PC-9 (cell line): ENCODE data around the gene SYNGR4. TPM values are rescaled to one million over a fixed set of nuclear protein-coding genes. Genes with fewer than 3 reads are reported as not detected.
"Not testable (repeated sequence)": the region's sequence is repeated elsewhere in the genome, so short reads cannot be mapped to it uniquely, and the experiment has no call there.

Experiments used
- BruUV-seq: library from RNA; stranded (reverse); fragments of 400-500 nt; replicated peaks from 2 replicates; lab custom pipeline; 2021; lab: Mats Ljungman, UMichigan
- CTCF ChIA-PET: fragments of 300-600 bp; sonication (Branson Sonifier 250); formaldehyde crosslinking; loops from one replicate; lab custom pipeline; 2022; ENCODE audit warnings: antibody characterized with exemption; lab: Charles Lee
- POLR2A ChIA-PET: fragments of 300-600 bp; sonication (Branson Sonifier 250); formaldehyde crosslinking; loops from one replicate; lab custom pipeline; 2022; ENCODE audit warnings: antibody characterized with exemption; ENCODE audit not compliant: unreplicated experiment; lab: Charles Lee
- DNase-seq, 2 experiments: peaks; one replicate each; pipeline versions ENCODE4 v3.0.0 to v3.0.0-alpha.2; 2015 to 2022; ENCODE audit warnings: mixed read lengths in 1 of 2
- H2AFZ ChIP-seq: fragments of 200-600 bp; sonication (generic); 2 replicates; pipeline ENCODE4 v1.8.1; 2017; ENCODE audit warnings: antibody characterized with exemption
- H3F3A ChIP-seq: fragments of 200-600 bp; sonication (generic); 2 replicates; pipeline ENCODE4 v1.8.1; 2017; ENCODE audit warnings: antibody characterized with exemption, mild to moderate bottlenecking, low read depth; ENCODE audit not compliant: insufficient read depth
- H3K27ac ChIP-seq: fragments of 200-600 bp; sonication (generic); 2 replicates; pipeline ENCODE4 v1.6.1; 2016; ENCODE audit warnings: mixed run types
- H3K27me3 ChIP-seq: fragments of 200-600 bp; sonication (generic); 2 replicates; pipeline ENCODE4 v1.6.1; 2016; ENCODE audit warnings: low read depth, mixed run types; ENCODE audit not compliant: insufficient read depth
- H3K36me3 ChIP-seq: fragments of 200-600 bp; sonication (generic); 2 replicates; pipeline ENCODE4 v1.6.1; 2016; ENCODE audit warnings: low read depth, mixed run types
- H3K4me1 ChIP-seq: fragments of 200-600 bp; sonication (generic); replicated peaks from 2 replicates; pipeline ENCODE4 v1.6.1; 2016; ENCODE audit warnings: mixed run types; ENCODE audit not compliant: insufficient read depth
- H3K4me2 ChIP-seq: fragments of 200-600 bp; sonication (generic); 2 replicates; pipeline ENCODE4 v1.6.1; 2017; ENCODE audit warnings: mixed run types
- H3K4me3 ChIP-seq: fragments of 200-600 bp; sonication (generic); 2 replicates; pipeline ENCODE4 v1.6.1; 2016; ENCODE audit warnings: mixed run types
- H3K79me2 ChIP-seq: fragments of 200-600 bp; sonication (generic); 2 replicates; pipeline ENCODE4 v1.6.1; 2017; ENCODE audit warnings: low read depth, mixed run types
- H3K9me2 ChIP-seq: fragments of 200-600 bp; sonication (generic); 2 replicates; pipeline ENCODE4 v1.8.1; 2017; ENCODE audit warnings: mild to moderate bottlenecking; ENCODE audit not compliant: insufficient read depth
- H3K9me3 ChIP-seq: fragments of 200-600 bp; sonication (generic); 2 replicates; pipeline ENCODE4 v1.8.1; 2016; ENCODE audit warnings: low read depth; ENCODE audit not compliant: insufficient read depth
- H4K20me1 ChIP-seq: fragments of 200-600 bp; sonication (generic); 2 replicates; pipeline ENCODE4 v1.8.1; 2017; ENCODE audit not compliant: insufficient read depth
- EZH2 ChIP-seq: fragments of 200-600 bp; sonication (generic); IDR thresholded peaks from 2 replicates; pipeline ENCODE4 v1.8.0; 2017; ENCODE audit warnings: antibody characterized with exemption, low read depth
- intact Hi-C: fragments of 100-400 bp; cut with micrococcal nuclease; formaldehyde crosslinking; loops from one replicate; pipeline ENCODE4 v1.10.0; 2022; ENCODE audit not compliant: unreplicated experiment
- total RNA-seq: library from RNA; stranded (reverse); gene quantifications from 2 replicates; pipeline ENCODE4 v1.2.3, GENCODE V29; 2021
- TF ChIP-seq, protein P1 (sequence below): fragments of 200-600 bp; sonication (generic); conservative IDR thresholded peaks from 2 replicates; pipeline ENCODE4 v1.6.1; 2017; ENCODE audit warnings: mixed run types, antibody characterized with exemption, mild to moderate bottlenecking, moderate library complexity

Gene SYNGR4
- total RNA-seq, 1 experiment from 2014 or later, result 1.3 TPM

DNA sequence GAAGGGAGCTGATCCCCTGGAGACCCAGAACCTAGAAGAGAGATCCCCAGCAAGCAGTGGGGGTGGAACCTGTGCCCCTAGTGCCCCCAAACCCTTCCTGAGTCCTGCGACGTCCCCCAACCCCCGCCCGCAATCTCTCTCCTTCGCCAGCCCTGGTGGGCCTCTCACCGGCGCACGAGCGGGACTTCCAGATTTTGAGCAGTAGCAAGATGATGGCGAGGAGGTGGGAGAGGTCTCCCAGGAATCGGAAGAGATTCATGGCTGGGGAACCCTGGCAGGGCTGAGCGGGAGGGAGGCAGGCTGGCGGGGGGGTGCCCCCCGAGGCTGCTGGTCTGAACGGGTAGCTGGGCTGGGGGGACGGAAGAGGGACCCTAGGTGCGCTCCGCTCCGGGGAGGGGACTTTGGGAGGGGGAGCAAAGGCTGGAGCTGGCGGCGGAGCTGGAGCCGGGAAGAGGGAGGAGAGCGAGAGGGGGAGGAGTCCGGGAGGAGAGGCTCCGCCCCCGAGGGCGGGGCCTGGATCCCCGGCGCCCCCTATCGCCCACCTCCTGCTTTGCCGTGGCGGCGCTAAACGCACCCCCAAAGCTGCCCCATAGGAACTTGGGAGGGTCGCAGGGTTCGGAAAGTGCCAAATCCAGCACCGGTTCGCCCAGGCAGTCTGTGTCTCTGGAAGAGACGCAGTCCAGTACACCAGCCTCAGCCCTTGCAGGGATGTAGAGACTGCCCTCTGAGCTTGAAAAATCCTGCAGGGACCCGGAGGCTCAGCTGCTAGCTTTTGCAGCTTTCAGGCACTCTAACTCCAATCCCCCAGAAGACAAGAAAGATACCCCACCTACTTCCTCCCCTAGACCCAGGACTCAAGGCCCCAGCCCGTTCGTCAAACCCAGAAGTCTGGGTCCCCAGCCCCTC lies 27.2 kb downstream of the SYNGR4 start, which contains the start of gene KDELR1:
Gene KDELR1 (minus strand): TSS at position 452 of the 906 bp plus-strand sequence. CDS start 193 bp downstream, at position 259.
- Histone ChIP-seq H3K4me3 (peak within 1 kb of the TSS; percentile 91), H3K36me3 (peaks cover 25% of the 10 kb centered on the region), H3F3A (peaks cover 45% of the 10 kb centered on the region), H3K27me3 (peaks cover 11% of the 10 kb centered on the region), H3K27ac (peak within 1 kb of the TSS; percentile 58), H3K4me2 (peak within 1 kb of the TSS; percentile 99), H3K79me2 (peaks cover 34% of the 10 kb centered on the region), H2AFZ (peak within 1 kb of the TSS; percentile 75), H4K20me1 (peaks cover 15% of the 10 kb centered on the region), H3K9me2 (no peaks in the 10 kb centered on the region), H3K4me1 (no peaks in the 10 kb centered on the region), H3K9me3 (no peaks in the 10 kb centered on the region)
- POLR2A ChIA-PET, result interaction anchor here (0.6 to 1.5 kb wide), 6 partner anchors 27 to 193 kb away, joined by 4 to 9 read pairs (median 6); partner anchors contain the start of genes SYNGR4 and TMEM143
- CTCF ChIA-PET, result interaction anchor here (0.5 to 1.6 kb wide), 9 partner anchors 22 to 1673 kb away, joined by 3 to 30 read pairs (median 4); no protein-coding TSS in a partner anchor
- peak in 1 of 2 experiments; percentile 82 for DNase-seq
- TF ChIP-seq EZH2, result no peak
- TF ChIP-seq, protein P1, sequence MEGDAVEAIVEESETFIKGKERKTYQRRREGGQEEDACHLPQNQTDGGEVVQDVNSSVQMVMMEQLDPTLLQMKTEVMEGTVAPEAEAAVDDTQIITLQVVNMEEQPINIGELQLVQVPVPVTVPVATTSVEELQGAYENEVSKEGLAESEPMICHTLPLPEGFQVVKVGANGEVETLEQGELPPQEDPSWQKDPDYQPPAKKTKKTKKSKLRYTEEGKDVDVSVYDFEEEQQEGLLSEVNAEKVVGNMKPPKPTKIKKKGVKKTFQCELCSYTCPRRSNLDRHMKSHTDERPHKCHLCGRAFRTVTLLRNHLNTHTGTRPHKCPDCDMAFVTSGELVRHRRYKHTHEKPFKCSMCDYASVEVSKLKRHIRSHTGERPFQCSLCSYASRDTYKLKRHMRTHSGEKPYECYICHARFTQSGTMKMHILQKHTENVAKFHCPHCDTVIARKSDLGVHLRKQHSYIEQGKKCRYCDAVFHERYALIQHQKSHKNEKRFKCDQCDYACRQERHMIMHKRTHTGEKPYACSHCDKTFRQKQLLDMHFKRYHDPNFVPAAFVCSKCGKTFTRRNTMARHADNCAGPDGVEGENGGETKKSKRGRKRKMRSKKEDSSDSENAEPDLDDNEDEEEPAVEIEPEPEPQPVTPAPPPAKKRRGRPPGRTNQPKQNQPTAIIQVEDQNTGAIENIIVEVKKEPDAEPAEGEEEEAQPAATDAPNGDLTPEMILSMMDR, result peak; percentile 95
- BruUV-seq, result TSS peak; percentile 75
- intact Hi-C loops, result loop anchor here (1.0 to 5.0 kb wide), 4 partner anchors 27 to 124 kb away; partner anchors contain the start of gene SYNGR4

DNA sequence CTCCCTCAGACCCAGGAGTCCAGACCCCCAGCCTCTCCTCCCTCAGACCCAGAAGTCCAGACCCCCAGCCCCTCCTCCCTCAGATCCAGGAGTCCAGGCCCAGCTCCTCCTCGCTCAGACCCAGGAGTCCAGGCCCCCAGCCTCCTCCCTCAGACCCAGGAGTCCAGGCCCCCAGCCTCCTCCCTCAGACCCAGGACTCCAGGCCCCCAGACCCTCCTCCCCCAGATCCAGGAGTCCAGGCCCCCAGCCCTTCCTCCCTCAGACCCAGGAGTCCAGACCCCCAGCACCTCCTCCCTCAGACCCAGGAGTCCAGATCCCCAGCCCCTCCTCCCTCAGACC lies 27.8 kb downstream of the SYNGR4 start:
- H3K9me3 ChIP-seq, H3K27ac ChIP-seq, H3K9me2 ChIP-seq, DNase-seq, H3K4me3 ChIP-seq, BruUV-seq, H3K4me1 ChIP-seq, H2AFZ ChIP-seq: not testable (repeated sequence)
- intact Hi-C loops, result loop anchor here (2.0 to 5.0 kb wide), 2 partner anchors 71 to 95 kb away; a partner anchor contains a TSS
- Histone ChIP-seq H3F3A (peaks cover 45% of the 10 kb centered on the region), H3K79me2 (peaks cover 34% of the 10 kb centered on the region), H3K36me3 (peaks cover 24% of the 10 kb centered on the region), H3K4me2 (peak overlapping the region; percentile 99; the same call in 1 of the 2 replicates), H3K27me3 (peaks cover 11% of the 10 kb centered on the region), H4K20me1 (peaks cover 15% of the 10 kb centered on the region)
- ChIA-PET CTCF (interaction anchor here (0.5 to 1.6 kb wide), 8 partner anchors 23 to 1674 kb away, joined by 3 to 30 read pairs (median 6); no protein-coding TSS in a partner anchor), POLR2A (interaction anchor here (0.6 to 1.5 kb wide), 6 partner anchors 28 to 192 kb away, joined by 4 to 9 read pairs (median 6); partner anchors contain the start of genes SYNGR4 and TMEM143)

DNA sequence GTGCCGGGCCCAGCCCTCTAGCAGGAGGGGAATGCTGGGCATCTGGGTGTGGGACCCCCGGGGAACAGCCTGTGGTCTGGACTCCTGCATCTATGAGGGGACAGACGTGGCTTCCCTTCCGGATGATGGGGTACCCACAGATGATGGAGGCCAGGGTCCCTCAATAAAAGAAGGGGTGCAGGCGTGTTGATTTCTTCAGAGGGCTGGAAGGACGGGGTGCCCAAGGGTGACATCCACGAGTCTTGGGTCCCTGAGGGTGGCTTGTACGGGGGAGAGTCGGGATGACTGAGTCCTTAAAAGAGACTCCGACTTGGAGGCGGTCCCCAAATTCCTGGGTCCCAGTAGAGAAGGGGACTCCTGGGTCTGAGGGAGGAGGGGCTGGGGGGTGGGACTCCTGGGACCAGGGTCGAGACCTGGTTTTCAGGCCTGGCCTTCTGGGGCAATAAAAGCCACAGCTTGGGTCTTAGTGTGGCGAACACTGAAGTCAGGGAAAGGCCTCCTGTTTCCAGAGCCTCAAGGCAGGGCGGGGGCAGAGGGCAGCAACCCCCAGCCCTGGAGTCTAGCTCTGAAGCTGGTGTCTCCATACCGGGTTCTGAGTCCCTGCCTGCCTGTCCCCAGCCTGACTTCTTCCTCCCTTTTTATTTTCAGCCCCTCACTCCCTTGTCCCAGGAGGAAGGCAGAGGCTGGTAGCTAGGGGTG lies 28.8 kb downstream of the SYNGR4 start:
- Histone ChIP-seq H4K20me1 (peaks cover 7% of the 10 kb centered on the region), H3K27me3 (peaks cover 11% of the 10 kb centered on the region), H3K36me3 (peaks cover 14% of the 10 kb centered on the region), H3K79me2 (peaks cover 38% of the 10 kb centered on the region), H3K4me3 (no peak overlapping the region), H3K9me2 (no peaks in the 10 kb centered on the region), H3F3A (peaks cover 48% of the 10 kb centered on the region), H2AFZ (no peak overlapping the region), H3K9me3 (no peaks in the 10 kb centered on the region), H3K4me1 (peaks cover 13% of the 10 kb centered on the region), H3K4me2 (peak overlapping the region; percentile 54; the same call in 1 of the 2 replicates), H3K27ac (no peak overlapping the region)
- ChIA-PET CTCF (interaction anchor here (0.6 kb wide), 2 partner anchors 9 to 22 kb away, joined by 7 to 10 read pairs; no protein-coding TSS in a partner anchor), POLR2A (interaction anchor here (0.5 to 0.7 kb wide), 3 partner anchors 66 to 163 kb away, joined by 3 to 4 read pairs (median 3); no protein-coding TSS in a partner anchor)
- no TSS peak for BruUV-seq
- DNase-seq, result no peak
- no peak for TF ChIP-seq EZH2
- TF ChIP-seq, protein P1, result no peak
- intact Hi-C loops, result loop anchor here (2.0 to 5.0 kb wide), 2 partner anchors 72 to 94 kb away; a partner anchor contains a TSS
